ENCODE measurements around the gene EPAS1.

EPAS1 gene

GRCh38 chr2:46367286-46367685 is 70.1 kb downstream of the EPAS1 start:
- no peak for DNase-seq

GRCh38 chr2:46368401-46368800 is 71.2 kb downstream of the EPAS1 start:
- no peak for DNase-seq

GRCh38 chr2:46369783-46370182 is 72.6 kb downstream of the EPAS1 start:
- no peak for DNase-seq

- DNase-seq, result no peak
These were observed 74.6 kb downstream of the EPAS1 start for GRCh38 chr2:46371854-46372253.

GRCh38 chr2:46372475-46372874 is 75.3 kb downstream of the EPAS1 start:
- no peak for DNase-seq

- no peak for DNase-seq
These were observed 76.0 kb downstream of the EPAS1 start for GRCh38 chr2:46373238-46373637.

- no peak for DNase-seq
These were observed 78.4 kb downstream of the EPAS1 start for GRCh38 chr2:46375566-46376125.

- DNase-seq, result no peak
These were observed 79.4 kb downstream of the EPAS1 start for GRCh38 chr2:46376586-46376985.

GRCh38 chr2:46377101-46377581 is 79.9 kb downstream of the EPAS1 start:
- peak; percentile 33 for DNase-seq

- DNase-seq, result no peak
These were observed 80.7 kb downstream of the EPAS1 start for GRCh38 chr2:46377666-46378560.

GRCh38 chr2:46378616-46379015 is 81.4 kb downstream of the EPAS1 start:
- no peak for DNase-seq

- peak; percentile 76 for DNase-seq
These were observed 82.2 kb downstream of the EPAS1 start for GRCh38 chr2:46379213-46380037.

- DNase-seq, result no peak
These were observed 83.1 kb downstream of the EPAS1 start for GRCh38 chr2:46380038-46380940.

GRCh38 chr2:46381263-46381849 is 84.1 kb downstream of the EPAS1 start:
- DNase-seq, result no peak

- no peak for DNase-seq
These were observed 84.7 kb downstream of the EPAS1 start for GRCh38 chr2:46381871-46382270.

- DNase-seq, result no peak
These were observed 85.3 kb downstream of the EPAS1 start for GRCh38 chr2:46382331-46383112.

- no peak for DNase-seq
These were observed 85.8 kb downstream of the EPAS1 start for GRCh38 chr2:46383113-46383395.

- no peak for DNase-seq
These were observed 86.7 kb downstream of the EPAS1 start for GRCh38 chr2:46383784-46384456.

GRCh38 chr2:46384457-46384815 is 87.2 kb downstream of the EPAS1 start:
- DNase-seq, result no peak

GRCh38 chr2:46385786-46386577 is 88.8 kb downstream of the EPAS1 start:
- no peak for DNase-seq

Data from NCI-H2171 (cell line).